IMR-90 (cell line): ENCODE results near the gene CIBAR2. TPM values are rescaled to one million over a fixed set of nuclear protein-coding genes. Genes with fewer than 3 reads are reported as not detected.

Source experiments
- ATAC-seq: fragments of 200-7000 bp; cut with Tn5 transposase; 2 replicates; pipeline ENCODE4 v1.9.1; 2020; ENCODE audit warnings: low read depth, mild to moderate bottlenecking, moderate library complexity
- BruUV-seq: library from RNA; stranded (reverse); fragments of 400-500 nt; replicated peaks from 2 replicates; lab custom pipeline; 2021; lab: Mats Ljungman, UMichigan
- CTCF ChIA-PET: fragments of 300-600 bp; formaldehyde crosslinking; extraction: SDS; loops from one replicate; lab custom pipeline; 2021; ENCODE audit warnings: antibody characterized with exemption; lab: Yijun Ruan, JAX
- POLR2A ChIA-PET: fragments of 300-600 bp; sonication (Branson Sonifier 250); formaldehyde crosslinking; loops from one replicate; lab custom pipeline; 2022; ENCODE audit warnings: antibody characterized with exemption; ENCODE audit not compliant: unreplicated experiment; lab: Charles Lee
- DNase-seq: peaks from one replicate; pipeline ENCODE4 v3.0.0; 2013
- H2AFZ ChIP-seq: replicated peaks from 2 replicates; pipeline ENCODE3; 2013; ENCODE audit warnings: low read length, mild to moderate bottlenecking; ENCODE audit not compliant: poor library complexity
- H2AK5ac ChIP-seq: 2 replicates; pipeline ENCODE4 v1.6.1; 2013; ENCODE audit warnings: low read depth, low read length, inconsistent platforms
- H2AK9ac ChIP-seq: replicated peaks from 2 replicates; pipeline ENCODE3; 2013; ENCODE audit warnings: mild to moderate bottlenecking, low read depth, low read length, moderate library complexity; ENCODE audit not compliant: poor library complexity
- H2BK120ac ChIP-seq: 2 replicates; pipeline ENCODE4 v1.6.1; 2013; ENCODE audit warnings: low read depth, low read length, inconsistent platforms
- H2BK15ac ChIP-seq: 3 replicates; pipeline ENCODE4 v1.6.1; 2013; ENCODE audit warnings: low read depth, low read length, inconsistent platforms
- H2BK20ac ChIP-seq: 2 replicates; pipeline ENCODE4 v1.6.1; 2013; ENCODE audit warnings: low read depth, mild to moderate bottlenecking, inconsistent platforms, low read length, moderate library complexity
- H2BK5ac ChIP-seq: 2 replicates; pipeline ENCODE4 v1.6.1; 2013; ENCODE audit warnings: mild to moderate bottlenecking, low read depth, low read length, inconsistent platforms; ENCODE audit not compliant: poor library complexity, severe bottlenecking
- H3K14ac ChIP-seq: replicated peaks from 2 replicates; pipeline ENCODE4 v1.6.1; 2013; ENCODE audit warnings: low read depth, low read length, inconsistent platforms
- H3K18ac ChIP-seq: 2 replicates; pipeline ENCODE4 v1.6.1; 2013; ENCODE audit warnings: low read depth, low read length, control low read depth
- H3K23ac ChIP-seq: 2 replicates; pipeline ENCODE4 v1.6.1; 2013; ENCODE audit warnings: low read depth, low read length, inconsistent platforms
- H3K27ac ChIP-seq: 2 replicates; pipeline ENCODE4 v1.5.1; 2013; ENCODE audit warnings: mild to moderate bottlenecking, control low read depth, low read length; ENCODE audit not compliant: insufficient read depth
- H3K27me3 ChIP-seq: 2 replicates; pipeline ENCODE4 v1.6.1; 2013; ENCODE audit warnings: low read length; ENCODE audit not compliant: control insufficient read depth, insufficient read depth
- H3K36me3 ChIP-seq: 2 replicates; pipeline ENCODE4 v1.6.1; 2013; ENCODE audit warnings: low read length, mixed read lengths; ENCODE audit not compliant: control insufficient read depth, insufficient read depth
- H3K4ac ChIP-seq: 2 replicates; pipeline ENCODE4 v1.6.1; 2013; ENCODE audit warnings: low read depth, low read length, inconsistent platforms
- H3K4me1 ChIP-seq: 2 replicates; pipeline ENCODE4 v1.6.1; 2013; ENCODE audit warnings: low read length, mixed read lengths; ENCODE audit not compliant: control insufficient read depth, insufficient read depth
- H3K4me2 ChIP-seq: 2 replicates; pipeline ENCODE4 v1.6.1; 2013; ENCODE audit warnings: low read depth, mild to moderate bottlenecking, control low read depth, low read length, moderate library complexity
- H3K4me3 ChIP-seq: 2 replicates; pipeline ENCODE4 v1.5.1; 2013; ENCODE audit warnings: low read depth, mild to moderate bottlenecking, control low read depth, low read length, moderate library complexity; ENCODE audit not compliant: insufficient read depth
- H3K56ac ChIP-seq: 2 replicates; pipeline ENCODE4 v1.6.1; 2013; ENCODE audit warnings: low read length, inconsistent platforms; ENCODE audit not compliant: insufficient read depth; ENCODE audit errors: extremely low read depth
- H3K79me1 ChIP-seq, 2 experiments: 2 replicates each; pipeline ENCODE4 v1.6.1; 2013; ENCODE audit warnings: low read length in 2 of 2, inconsistent platforms in 1 of 2, low read depth in 1 of 2
- H3K9ac ChIP-seq: 2 replicates; pipeline ENCODE4 v1.6.1; 2013; ENCODE audit warnings: low read depth, low read length, control low read depth
- H3K9me1 ChIP-seq: 2 replicates; pipeline ENCODE4 v1.6.1; 2013; ENCODE audit warnings: low read length, inconsistent platforms; ENCODE audit not compliant: insufficient read depth
- H3K9me3 ChIP-seq: 2 replicates; pipeline ENCODE4 v1.6.1; 2013; ENCODE audit warnings: low read length; ENCODE audit not compliant: control insufficient read depth, insufficient read depth
- H4K20me1 ChIP-seq: 2 replicates; pipeline ENCODE4 v1.6.1; 2013; ENCODE audit warnings: low read length, inconsistent platforms; ENCODE audit not compliant: insufficient read depth
- H4K5ac ChIP-seq: 2 replicates; pipeline ENCODE4 v1.6.1; 2013; ENCODE audit warnings: mild to moderate bottlenecking, low read depth, low read length, control low read depth
- H4K8ac ChIP-seq, 2 experiments: 2 replicates each; pipeline ENCODE4 v1.6.1; 2013; ENCODE audit warnings: low read depth in 2 of 2, low read length in 2 of 2, control low read depth in 1 of 2, inconsistent platforms in 1 of 2
- H4K91ac ChIP-seq: 2 replicates; pipeline ENCODE4 v1.6.1; 2013; ENCODE audit warnings: low read depth, low read length, inconsistent platforms; ENCODE audit not compliant: insufficient read depth
- CEBPB ChIP-seq: IDR thresholded peaks from 2 replicates; pipeline ENCODE4 v1.6.1; 2012; ENCODE audit warnings: low read depth, low read length, improper control_type of control experiment
- CHD1 ChIP-seq: IDR thresholded peaks from 2 replicates; pipeline ENCODE4 v1.6.1; 2012; ENCODE audit warnings: low read depth, low read length, improper control_type of control experiment
- ELK1 ChIP-seq: fragments of 150-350 bp; IDR thresholded peaks from 2 replicates; pipeline ENCODE4 v1.6.1; 2016; ENCODE audit warnings: low read depth, mild to moderate bottlenecking, low read length, moderate library complexity, borderline replicate concordance
- FOS ChIP-seq: fragments of 150-350 bp; IDR thresholded peaks from 2 replicates; pipeline ENCODE4 v1.6.1; 2016; ENCODE audit warnings: low read depth, low read length
- MAFK ChIP-seq: IDR thresholded peaks from 2 replicates; pipeline ENCODE4 v1.6.1; 2012; ENCODE audit warnings: low read depth, low read length, improper control_type of control experiment
- MAZ ChIP-seq: IDR thresholded peaks from 2 replicates; pipeline ENCODE4 v1.6.1; 2012; ENCODE audit warnings: low read depth, mild to moderate bottlenecking, low read length, improper control_type of control experiment, moderate library complexity, borderline replicate concordance
- MXI1 ChIP-seq: IDR thresholded peaks from 2 replicates; pipeline ENCODE4 v1.6.1; 2012; ENCODE audit warnings: low read depth, mild to moderate bottlenecking, low read length, moderate library complexity, borderline replicate concordance
- NFE2L2 ChIP-seq: fragments of 150-350 bp; IDR thresholded peaks from 2 replicates; pipeline ENCODE4 v1.6.1; 2016; ENCODE audit warnings: low read depth, mild to moderate bottlenecking, low read length
- POLR2A ChIP-seq: IDR thresholded peaks from 2 replicates; pipeline ENCODE4 v1.6.1; 2012; ENCODE audit warnings: mild to moderate bottlenecking, low read depth, low read length
- RAD21 ChIP-seq: IDR thresholded peaks from 2 replicates; pipeline ENCODE4 v1.6.1; 2012; ENCODE audit warnings: low read length, improper control_type of control experiment
- RCOR1 ChIP-seq: IDR thresholded peaks from 2 replicates; pipeline ENCODE4 v1.6.1; 2012; ENCODE audit warnings: mild to moderate bottlenecking, low read length, improper control_type of control experiment; ENCODE audit not compliant: insufficient replicate concordance
- RFX5 ChIP-seq: IDR thresholded peaks from 2 replicates; pipeline ENCODE4 v1.8.0; 2012; ENCODE audit warnings: low read depth, mild to moderate bottlenecking, low read length, moderate library complexity
- SMC3 ChIP-seq: fragments of 150-350 bp; IDR thresholded peaks from 2 replicates; pipeline ENCODE4 v1.6.1; 2016; ENCODE audit warnings: low read depth, mild to moderate bottlenecking, antibody characterized with exemption, low read length, moderate library complexity
- WGBS, 2 experiments: methylation state at CpG; one replicate each; pipeline versions ENCODE4 v1.1.5 to v1.1.7; 2013; ENCODE audit warnings: missing lambda C conversion rate in 2 of 2; ENCODE audit not compliant: insufficient read length in 1 of 2; ENCODE audit errors: extremely low coverage in 2 of 2; 5-methylcytosine and 5-hydroxymethylcytosine counted together
- dilution Hi-C: fragments of 300-500 bp; cut with HindIII; formaldehyde crosslinking; loops from one replicate; pipeline ENCODE4 v1.14.3; 2018; ENCODE audit warnings: low sequenced_read_pairs; ENCODE audit not compliant: unreplicated experiment
- in situ Hi-C: fragments of 300-500 bp; cut with MboI; formaldehyde crosslinking; loops from 3 replicates; pipeline ENCODE4 v1.14.3; 2019; ENCODE audit warnings: low sequenced_read_pairs, inconsistent platforms, mixed read lengths
- intact Hi-C: fragments of 100-400 bp; cut with micrococcal nuclease; formaldehyde crosslinking; loops from 2 replicates; pipeline ENCODE4 v1.10.0; 2022
- polyA plus RNA-seq, 3 experiments: library from polyadenylated mRNA; depleted of rRNA; stranded (reverse); fragments of >200 nt; gene quantifications; 2 replicates each; pipeline ENCODE4 v1.2.3, GENCODE V29; 2012; ENCODE audit warnings: low replicate concordance in 1 of 3
- total RNA-seq: library from RNA; depleted of rRNA; stranded (reverse); fragments of >200 nt; gene quantifications from 2 replicates; pipeline ENCODE4 v1.2.3, GENCODE V29; 2012
- TF ChIP-seq, protein P1 (sequence below): conservative IDR thresholded peaks from 2 replicates; pipeline ENCODE4 v1.5.1; 2012; ENCODE audit warnings: mild to moderate bottlenecking, low read depth, low read length, improper control_type of control experiment
- TF ChIP-seq, protein P2 (sequence below): fragments of 150-350 bp; IDR thresholded peaks from 2 replicates; pipeline ENCODE4 v1.6.1; 2017; ENCODE audit warnings: mild to moderate bottlenecking, antibody characterized with exemption, low read length, low read depth

The CIBAR2 gene
- total and polyA plus RNA-seq, 2 of the 4 experiments (the other 2 are of a cell fraction), result 0.18 to 0.24 TPM

DNA sequence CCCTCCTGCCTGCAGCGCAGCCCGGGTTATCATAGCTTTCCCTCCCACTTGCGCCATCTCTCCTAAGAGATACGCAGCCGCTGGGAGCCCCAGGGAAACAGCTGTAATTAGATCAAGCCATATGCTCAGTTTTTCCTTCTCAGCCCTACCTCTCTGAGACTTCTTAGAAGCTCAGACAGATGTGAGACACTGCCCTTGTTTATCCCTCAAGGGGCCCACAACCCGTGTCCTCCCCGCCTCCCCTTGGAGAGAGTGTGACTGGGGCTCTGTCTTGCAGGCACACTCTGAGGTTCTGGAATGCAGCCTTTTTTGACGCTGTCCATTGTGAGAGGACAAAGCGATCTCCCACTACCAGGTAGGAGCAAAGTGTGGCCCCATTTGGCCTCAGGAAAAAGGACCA, 31.2 kb downstream of the CIBAR2 start:
- dilution Hi-C loops, result no loop called here
- no TSS peak for BruUV-seq
- H3K4me2 ChIP-seq, result no peak overlapping the region
- no peak overlapping the region for H3K14ac ChIP-seq
- H3K4me3 ChIP-seq, result no peak overlapping the region
- no peak overlapping the region for H3K27ac ChIP-seq
- no peak overlapping the region for H4K8ac ChIP-seq
- no peak overlapping the region for H3K9ac ChIP-seq
- WGBS, 2 experiments, result 75% methylated on average over 2 of the region's 9 CpGs; no CpG with 5 or more reads in 1 of the 2 experiments
- 0 out of 2 replicates have a peak, but pooled peaks cover 6% of the 10 kb centered on the region for H4K20me1 ChIP-seq
- peaks cover 31% of the 10 kb centered on the region; the same call in 1 of the 2 replicates for H3K36me3 ChIP-seq
- TF ChIP-seq, protein P1, sequence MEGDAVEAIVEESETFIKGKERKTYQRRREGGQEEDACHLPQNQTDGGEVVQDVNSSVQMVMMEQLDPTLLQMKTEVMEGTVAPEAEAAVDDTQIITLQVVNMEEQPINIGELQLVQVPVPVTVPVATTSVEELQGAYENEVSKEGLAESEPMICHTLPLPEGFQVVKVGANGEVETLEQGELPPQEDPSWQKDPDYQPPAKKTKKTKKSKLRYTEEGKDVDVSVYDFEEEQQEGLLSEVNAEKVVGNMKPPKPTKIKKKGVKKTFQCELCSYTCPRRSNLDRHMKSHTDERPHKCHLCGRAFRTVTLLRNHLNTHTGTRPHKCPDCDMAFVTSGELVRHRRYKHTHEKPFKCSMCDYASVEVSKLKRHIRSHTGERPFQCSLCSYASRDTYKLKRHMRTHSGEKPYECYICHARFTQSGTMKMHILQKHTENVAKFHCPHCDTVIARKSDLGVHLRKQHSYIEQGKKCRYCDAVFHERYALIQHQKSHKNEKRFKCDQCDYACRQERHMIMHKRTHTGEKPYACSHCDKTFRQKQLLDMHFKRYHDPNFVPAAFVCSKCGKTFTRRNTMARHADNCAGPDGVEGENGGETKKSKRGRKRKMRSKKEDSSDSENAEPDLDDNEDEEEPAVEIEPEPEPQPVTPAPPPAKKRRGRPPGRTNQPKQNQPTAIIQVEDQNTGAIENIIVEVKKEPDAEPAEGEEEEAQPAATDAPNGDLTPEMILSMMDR, result no peak
- TF ChIP-seq SMC3, result no peak
- TF ChIP-seq FOS, result no peak
- no peak for TF ChIP-seq MAFK
- no peak for TF ChIP-seq RAD21
- TF ChIP-seq, protein P2, sequence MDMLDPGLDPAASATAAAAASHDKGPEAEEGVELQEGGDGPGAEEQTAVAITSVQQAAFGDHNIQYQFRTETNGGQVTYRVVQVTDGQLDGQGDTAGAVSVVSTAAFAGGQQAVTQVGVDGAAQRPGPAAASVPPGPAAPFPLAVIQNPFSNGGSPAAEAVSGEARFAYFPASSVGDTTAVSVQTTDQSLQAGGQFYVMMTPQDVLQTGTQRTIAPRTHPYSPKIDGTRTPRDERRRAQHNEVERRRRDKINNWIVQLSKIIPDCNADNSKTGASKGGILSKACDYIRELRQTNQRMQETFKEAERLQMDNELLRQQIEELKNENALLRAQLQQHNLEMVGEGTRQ, result no peak
- no peak for TF ChIP-seq CEBPB
- no peak for TF ChIP-seq MAZ
- TF ChIP-seq NFE2L2, result no peak
- TF ChIP-seq CHD1, result no peak
- TF ChIP-seq RFX5, result no peak
- no peak for TF ChIP-seq POLR2A
- no peak for TF ChIP-seq RCOR1
- TF ChIP-seq MXI1, result no peak
- TF ChIP-seq ELK1, result no peak
- no peak overlapping the region for H2BK120ac ChIP-seq
- no peak overlapping the region for H3K23ac ChIP-seq
- no peaks in the 10 kb centered on the region for H3K27me3 ChIP-seq
- H2BK5ac ChIP-seq, result no peak overlapping the region
- DNase-seq, result no peak
- H3K18ac ChIP-seq, result no peak overlapping the region
- no peak overlapping the region for H2BK15ac ChIP-seq
- H3K79me1 ChIP-seq, result no peaks in the 10 kb centered on the region
- no peak overlapping the region for H3K4ac ChIP-seq
- H4K5ac ChIP-seq, result no peak overlapping the region
- H3K4me1 ChIP-seq, result peaks cover 4% of the 10 kb centered on the region; the same call in 1 of the 2 replicates
- H2AK5ac ChIP-seq, result no peak overlapping the region
- intact Hi-C loops, result loop anchor here (10.0 kb wide), 1 partner anchor 326 kb away; no protein-coding TSS in a partner anchor
- in situ Hi-C loops, result no loop called here
- H2AFZ ChIP-seq, result no peak overlapping the region
- ATAC-seq, result no peak
- H3K56ac ChIP-seq, result no peak overlapping the region
- no peak overlapping the region for H4K91ac ChIP-seq
- H2AK9ac ChIP-seq, result no peak overlapping the region
- ChIA-PET POLR2A (no interaction called here), CTCF (no interaction called here)
- H3K9me1 ChIP-seq, result no peaks in the 10 kb centered on the region; the same call in 1 of the 2 replicates
- no peaks in the 10 kb centered on the region for H3K9me3 ChIP-seq
- no peak overlapping the region for H2BK20ac ChIP-seq
